ENCODE measurements around the gene ZNF93.
"Not testable (repeated sequence)": the region's sequence is repeated elsewhere in the genome, so short reads cannot be mapped to it uniquely, and the experiment has no call there.

Gene ZNF93

DNA sequence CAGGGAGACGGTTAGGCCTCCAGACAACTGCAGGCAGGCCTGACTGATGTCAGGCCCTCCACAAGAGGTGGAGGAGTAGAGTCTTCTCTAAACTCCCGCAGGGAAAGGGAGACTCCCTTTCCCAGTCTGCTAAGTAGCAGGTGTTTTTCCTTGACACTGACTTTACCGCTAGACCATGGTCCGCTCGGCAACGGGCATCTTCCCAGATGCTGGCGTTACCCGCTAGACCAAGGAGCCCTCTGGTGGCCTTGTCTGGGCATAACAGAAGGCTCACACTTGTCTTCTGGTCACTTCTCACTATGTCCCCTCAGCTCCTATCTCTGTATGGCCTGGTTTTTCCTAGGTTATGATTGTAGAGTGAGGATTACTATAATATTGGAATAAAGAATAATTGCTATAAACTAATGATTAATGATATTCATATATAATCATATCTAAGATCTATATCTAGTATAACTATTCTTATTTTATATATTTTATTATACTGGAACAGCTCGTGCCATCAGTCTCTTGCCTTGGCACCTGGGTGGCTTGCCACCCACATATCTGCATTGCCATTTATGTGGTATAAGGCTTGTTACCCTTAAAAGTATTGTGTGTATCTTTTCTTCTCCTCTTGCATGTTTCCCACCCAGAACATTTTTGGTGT lies 58.5 kb downstream of the ZNF93 start:
- not testable (repeated sequence) for H3K4me3 ChIP-seq (replicated peaks; ENCODE audit: low read depth, low read length)
- TF ChIP-seq, protein P1, sequence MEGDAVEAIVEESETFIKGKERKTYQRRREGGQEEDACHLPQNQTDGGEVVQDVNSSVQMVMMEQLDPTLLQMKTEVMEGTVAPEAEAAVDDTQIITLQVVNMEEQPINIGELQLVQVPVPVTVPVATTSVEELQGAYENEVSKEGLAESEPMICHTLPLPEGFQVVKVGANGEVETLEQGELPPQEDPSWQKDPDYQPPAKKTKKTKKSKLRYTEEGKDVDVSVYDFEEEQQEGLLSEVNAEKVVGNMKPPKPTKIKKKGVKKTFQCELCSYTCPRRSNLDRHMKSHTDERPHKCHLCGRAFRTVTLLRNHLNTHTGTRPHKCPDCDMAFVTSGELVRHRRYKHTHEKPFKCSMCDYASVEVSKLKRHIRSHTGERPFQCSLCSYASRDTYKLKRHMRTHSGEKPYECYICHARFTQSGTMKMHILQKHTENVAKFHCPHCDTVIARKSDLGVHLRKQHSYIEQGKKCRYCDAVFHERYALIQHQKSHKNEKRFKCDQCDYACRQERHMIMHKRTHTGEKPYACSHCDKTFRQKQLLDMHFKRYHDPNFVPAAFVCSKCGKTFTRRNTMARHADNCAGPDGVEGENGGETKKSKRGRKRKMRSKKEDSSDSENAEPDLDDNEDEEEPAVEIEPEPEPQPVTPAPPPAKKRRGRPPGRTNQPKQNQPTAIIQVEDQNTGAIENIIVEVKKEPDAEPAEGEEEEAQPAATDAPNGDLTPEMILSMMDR (IDR thresholded peaks at IDR 0.05; ENCODE audit: low read depth, low read length, missing control alignments) = peak; percentile 33
- DNase-seq (ENCODE audit: extremely low read depth, low read depth) = peak; percentile 0

- H3K4me3 ChIP-seq (replicated peaks; ENCODE audit: low read depth, low read length) = no peak overlapping the region
- TF ChIP-seq, protein P1 (IDR thresholded peaks at IDR 0.05; ENCODE audit: low read depth, low read length, missing control alignments) = no peak
- DNase-seq (ENCODE audit: extremely low read depth, low read depth) = no peak
Observed at GRCh38 chr19:19964416-19964815, 63.7 kb downstream of the ZNF93 start.

DNA sequence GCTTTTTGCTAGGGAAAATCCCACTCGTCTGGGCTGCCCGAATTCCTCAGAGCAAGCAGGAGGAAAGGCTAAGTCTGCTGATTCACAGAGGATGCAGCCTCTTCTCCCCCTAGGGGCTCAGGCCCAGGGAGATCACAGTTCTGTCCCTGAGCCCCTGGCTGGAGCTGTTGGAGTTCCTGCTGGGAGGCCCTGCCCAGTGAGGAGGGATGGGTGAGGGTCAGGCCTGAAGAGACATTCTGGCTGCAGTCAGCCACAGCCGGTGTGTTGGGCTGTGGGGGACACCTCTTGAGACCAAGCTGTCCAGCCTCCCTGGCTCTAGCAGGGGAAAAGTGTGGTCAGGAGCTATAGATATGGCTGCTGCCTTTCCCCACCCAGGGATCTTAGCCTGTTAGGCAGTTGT lies 65.4 kb downstream of the ZNF93 start:
- not testable (repeated sequence) for DNase-seq (ENCODE audit: extremely low read depth, low read depth); H3K4me3 ChIP-seq (replicated peaks; ENCODE audit: low read depth, low read length)

- no peak for DNase-seq (ENCODE audit: extremely low read depth, low read depth)
- H3K4me3 ChIP-seq (replicated peaks; ENCODE audit: low read depth, low read length) = no peak overlapping the region
- TF ChIP-seq, protein P1 (IDR thresholded peaks at IDR 0.05; ENCODE audit: low read depth, low read length, missing control alignments) = no peak
Observed at GRCh38 chr19:19966862-19967261, 66.1 kb downstream of the ZNF93 start.

Measured in HFF-Myc (cell line).